GM19372 (cell line): Measurements from ENCODE around the gene TSPAN1.

Source experiments
- ATAC-seq: cut with Tn5 transposase; IDR thresholded peaks from one replicate; pipeline ENCODE4 v1.9.1; 2021; ENCODE audit warnings: mild to moderate bottlenecking, low read depth, moderate library complexity; ENCODE audit not compliant: unreplicated experiment

Gene TSPAN1

GRCh38 chr1:46158312-46159281 lies 16.3 kb upstream of the TSPAN1 start:
- ATAC-seq = peak; percentile 62

- no peak for ATAC-seq
Measured at GRCh38 chr1:46159516-46159915, 15.4 kb upstream of the TSPAN1 start.

- ATAC-seq = no peak
Measured at GRCh38 chr1:46160212-46160611, 14.7 kb upstream of the TSPAN1 start.

- ATAC-seq = no peak
Measured at GRCh38 chr1:46166521-46167462, 8.1 kb upstream of the TSPAN1 start.

GRCh38 chr1:46168477-46168876 lies 6.4 kb upstream of the TSPAN1 start:
- no peak for ATAC-seq

- no peak for ATAC-seq
Measured at GRCh38 chr1:46169811-46170454, 5.0 kb upstream of the TSPAN1 start.

GRCh38 chr1:46171351-46171750 lies 3.5 kb upstream of the TSPAN1 start:
- no peak for ATAC-seq

GRCh38 chr1:46171871-46172270 lies 3.0 kb upstream of the TSPAN1 start:
- ATAC-seq = no peak

GRCh38 chr1:46172321-46172720 lies 2.6 kb upstream of the TSPAN1 start:
- ATAC-seq = no peak

GRCh38 chr1:46173361-46173856 lies 1.5 kb upstream of the TSPAN1 start:
- no peak for ATAC-seq

- ATAC-seq = no peak
Measured at GRCh38 chr1:46175243-46175642, 356 bp downstream of the TSPAN1 start.

- no peak for ATAC-seq
Measured at GRCh38 chr1:46176211-46176865, 1.5 kb downstream of the TSPAN1 start, which contains the start of gene P3R3URF. P3R3URF (minus strand) TSS chr1:46176488; CDS start chr1:46176471, 17 bp downstream.

GRCh38 chr1:46179138-46180081 lies 4.5 kb downstream of the TSPAN1 start:
- ATAC-seq = no peak

- ATAC-seq = no peak
Measured at GRCh38 chr1:46180082-46180616, 5.3 kb downstream of the TSPAN1 start.

GRCh38 chr1:46181343-46182260 lies 6.7 kb downstream of the TSPAN1 start:
- no peak for ATAC-seq

- no peak for ATAC-seq
Measured at GRCh38 chr1:46183079-46183847, 8.4 kb downstream of the TSPAN1 start.
